ENCODE data around the gene JAM3. TPM values are rescaled to one million over a fixed set of nuclear protein-coding genes. Genes with fewer than 3 reads are reported as not detected.
"Not testable (repeated sequence)": the region's sequence is repeated elsewhere in the genome, so short reads cannot be mapped to it uniquely, and the experiment has no call there.

The JAM3 gene
- total RNA-seq, 4 donors from 2014 or later: 60.9 to 124 (median 96.5) TPM

- Histone ChIP-seq H3K36me3 (no peaks in the 10 kb centered on the region), H3K4me3 (no peak overlapping the region), H3K9me3 (no peaks in the 10 kb centered on the region), H3K27me3 (no peaks in the 10 kb centered on the region), H3K4me1 (peaks cover 0 to 66% (median 10%) of the 10 kb centered on the region in 4 donors), H3K27ac (peak overlapping the region in 2 of 4 donors; percentile 57 to 97)
- no peak for DNase-seq (ENCODE audit: low spot score in 2 of 2)
- TF ChIP-seq POLR2A (IDR thresholded peaks at IDR 0.05) (no peak), CTCF (IDR thresholded peaks at IDR 0.05) (no peak), EP300 (IDR thresholded peaks at IDR 0.05) (no peak)
- WGBS, 2 donors: 59 to 60% methylated on average over 4 of the region's 4 CpGs
Measured at GRCh38 chr11:134074346-134074745, 5.5 kb downstream of the JAM3 start.

- no peak for TF ChIP-seq CTCF (IDR thresholded peaks at IDR 0.05)
- no peak for TF ChIP-seq POLR2A (IDR thresholded peaks at IDR 0.05)
- no peak for TF ChIP-seq EP300 (IDR thresholded peaks at IDR 0.05)
- H3K9me3 ChIP-seq: no peaks in the 10 kb centered on the region
- H3K4me3 ChIP-seq: no peak overlapping the region
- 62 to 76% methylated on average over 1 of the region's 1 CpG for WGBS, 2 donors
- DNase-seq (ENCODE audit: low spot score in 2 of 2): no peak
- no peaks in the 10 kb centered on the region for H3K36me3 ChIP-seq
- H3K27ac ChIP-seq: peak overlapping the region in 2 of 4 donors; percentile 57 to 97
- no peaks in the 10 kb centered on the region for H3K27me3 ChIP-seq
- H3K4me1 ChIP-seq: peaks cover 0 to 70% (median 10%) of the 10 kb centered on the region in 4 donors
Measured at GRCh38 chr11:134074766-134075165, 5.9 kb downstream of the JAM3 start.

GRCh38 chr11:134079317-134079716 lies 10.4 kb downstream of the JAM3 start:
- TF ChIP-seq CTCF (IDR thresholded peaks at IDR 0.05) (no peak), EP300 (IDR thresholded peaks at IDR 0.05) (peak in 1 of 2 donors; percentile 20)
- no peak overlapping the region for H3K4me3 ChIP-seq
- H3K27me3 ChIP-seq: no peaks in the 10 kb centered on the region
- H3K9me3 ChIP-seq: peaks cover 0 to 3% (median 0%) of the 10 kb centered on the region in 4 donors
- H3K4me1 ChIP-seq: peaks cover 0 to 27% (median 0%) of the 10 kb centered on the region in 4 donors
- peak overlapping the region in 2 of 4 donors; percentile 7 to 52 for H3K27ac ChIP-seq
- peaks cover 0 to 10% (median 0%) of the 10 kb centered on the region in 3 donors for H3K36me3 ChIP-seq
- WGBS, 2 donors: 18 to 26% methylated on average over 5 of the region's 5 CpGs
- DNase-seq (ENCODE audit: low spot score in 2 of 2): no peak

GRCh38 chr11:134081258-134081657 lies 12.4 kb downstream of the JAM3 start:
- 96 to 97% methylated on average over 3 of the region's 3 CpGs for WGBS, 2 donors
- not testable (repeated sequence) for H3K27ac ChIP-seq; H3K36me3 ChIP-seq; H3K9me3 ChIP-seq; H3K4me3 ChIP-seq; DNase-seq (ENCODE audit: low spot score in 2 of 2); H3K27me3 ChIP-seq
- H3K4me1 ChIP-seq: peaks cover 0 to 18% (median 0%) of the 10 kb centered on the region in 4 donors

- H3K9me3 ChIP-seq: peaks cover 0 to 3% (median 0%) of the 10 kb centered on the region in 4 donors
- no peaks in the 10 kb centered on the region for H3K27me3 ChIP-seq
- H3K36me3 ChIP-seq: peaks cover 0 to 10% (median 0%) of the 10 kb centered on the region in 3 donors
- no peak overlapping the region for H3K4me3 ChIP-seq
- peaks cover 0 to 18% (median 0%) of the 10 kb centered on the region in 4 donors for H3K4me1 ChIP-seq
- no peak for TF ChIP-seq EP300 (IDR thresholded peaks at IDR 0.05)
- no peak for TF ChIP-seq POLR2A (IDR thresholded peaks at IDR 0.05)
- TF ChIP-seq CTCF (IDR thresholded peaks at IDR 0.05): no peak
- 57 to 62% methylated on average over 2 of the region's 2 CpGs for WGBS, 2 donors
- no peak for DNase-seq (ENCODE audit: low spot score in 2 of 2)
- H3K27ac ChIP-seq: no peak overlapping the region
Measured at GRCh38 chr11:134082990-134083389, 14.1 kb downstream of the JAM3 start.

- Histone ChIP-seq H3K9me3 (peaks cover 0 to 2% (median 0%) of the 10 kb centered on the region in 4 donors), H3K27me3 (no peaks in the 10 kb centered on the region), H3K4me3 (no peak overlapping the region), H3K4me1 (no peaks in the 10 kb centered on the region), H3K27ac (no peak overlapping the region), H3K36me3 (peaks cover 0 to 4% (median 0%) of the 10 kb centered on the region in 3 donors)
- WGBS, 2 donors: 45 to 46% methylated on average over 2 of the region's 2 CpGs
- TF ChIP-seq CTCF (IDR thresholded peaks at IDR 0.05): no peak
- TF ChIP-seq EP300 (IDR thresholded peaks at IDR 0.05): no peak
- TF ChIP-seq POLR2A (IDR thresholded peaks at IDR 0.05): no peak
- no peak for DNase-seq (ENCODE audit: low spot score in 2 of 2)
Measured at GRCh38 chr11:134086376-134086775, 17.5 kb downstream of the JAM3 start.

- DNase-seq (ENCODE audit: low spot score in 2 of 2); H3K36me3 ChIP-seq: not testable (repeated sequence)
- peaks cover 0 to 12% (median 0%) of the 10 kb centered on the region in 4 donors for H3K4me1 ChIP-seq
Measured at GRCh38 chr11:134092006-134092405, 23.1 kb downstream of the JAM3 start.

More at GRCh38 chr11:134092006-134092405, 23.1 kb downstream of the JAM3 start:
- not testable (repeated sequence) for H3K27ac ChIP-seq, H3K4me3 ChIP-seq, H3K9me3 ChIP-seq, H3K27me3 ChIP-seq
- 69 to 86% methylated on average over 9 of the region's 9 CpGs for WGBS, 2 donors
